ENCODE data around the gene OBSCN. TPM values are rescaled to one million over a fixed set of nuclear protein-coding genes. Genes with fewer than 3 reads are reported as not detected.

OBSCN gene
- total and polyA plus RNA-seq, 2 of the 13 experiments (the other 11 are each of a cell fraction or from before 2014, with no cell fraction given): 0.20 TPM

DNA sequence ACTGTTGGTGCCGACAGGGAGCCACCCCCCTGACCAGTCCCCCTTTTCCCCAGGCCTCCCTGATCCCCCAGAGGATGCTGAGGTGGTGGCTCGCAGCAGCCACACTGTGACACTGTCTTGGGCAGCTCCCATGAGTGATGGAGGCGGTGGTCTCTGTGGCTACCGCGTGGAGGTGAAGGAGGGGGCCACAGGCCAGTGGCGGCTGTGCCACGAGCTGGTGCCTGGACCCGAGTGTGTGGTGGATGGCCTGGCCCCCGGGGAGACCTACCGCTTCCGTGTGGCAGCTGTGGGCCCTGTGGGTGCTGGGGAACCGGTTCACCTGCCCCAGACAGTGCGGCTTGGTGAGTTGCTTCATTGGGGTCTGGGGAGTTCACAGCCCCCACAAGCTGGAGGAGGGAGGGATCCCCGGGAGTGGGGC, 109.6 kb downstream of the OBSCN start:
- Histone ChIP-seq H3K79me2 (ENCODE audit: insufficient read depth, low read length) (no peaks in the 10 kb centered on the region), H4K20me1 (ENCODE audit: insufficient read depth, low read length) (no peaks in the 10 kb centered on the region)
- CTCF ChIA-PET (ENCODE audit: low intra/inter-chr PET ratio, low total read pairs): no interaction called here
- TF ChIP-seq, protein P1, sequence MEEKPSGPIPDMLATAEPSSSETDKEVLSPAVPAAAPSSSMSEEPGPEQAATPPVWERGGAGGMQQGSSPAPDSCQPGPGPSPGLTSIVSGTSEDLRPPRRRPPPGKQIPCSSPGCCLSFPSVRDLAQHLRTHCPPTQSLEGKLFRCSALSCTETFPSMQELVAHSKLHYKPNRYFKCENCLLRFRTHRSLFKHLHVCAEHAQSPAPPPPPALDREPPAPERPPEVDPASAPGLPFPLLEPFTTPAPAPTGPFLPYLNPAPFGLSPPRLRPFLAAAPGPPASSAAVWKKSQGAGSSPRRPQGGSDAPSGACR (CRISPR knock-in tag; IDR thresholded peaks at IDR 0.05): no peak
- TF ChIP-seq ZBTB8A (CRISPR knock-in tag; IDR thresholded peaks at IDR 0.05; ENCODE audit: borderline replicate concordance, low read depth): no peak
- no peak for TF ChIP-seq ZNF34 (CRISPR knock-in tag; IDR thresholded peaks at IDR 0.05; ENCODE audit: borderline replicate concordance)
- TF ChIP-seq, protein P2, sequence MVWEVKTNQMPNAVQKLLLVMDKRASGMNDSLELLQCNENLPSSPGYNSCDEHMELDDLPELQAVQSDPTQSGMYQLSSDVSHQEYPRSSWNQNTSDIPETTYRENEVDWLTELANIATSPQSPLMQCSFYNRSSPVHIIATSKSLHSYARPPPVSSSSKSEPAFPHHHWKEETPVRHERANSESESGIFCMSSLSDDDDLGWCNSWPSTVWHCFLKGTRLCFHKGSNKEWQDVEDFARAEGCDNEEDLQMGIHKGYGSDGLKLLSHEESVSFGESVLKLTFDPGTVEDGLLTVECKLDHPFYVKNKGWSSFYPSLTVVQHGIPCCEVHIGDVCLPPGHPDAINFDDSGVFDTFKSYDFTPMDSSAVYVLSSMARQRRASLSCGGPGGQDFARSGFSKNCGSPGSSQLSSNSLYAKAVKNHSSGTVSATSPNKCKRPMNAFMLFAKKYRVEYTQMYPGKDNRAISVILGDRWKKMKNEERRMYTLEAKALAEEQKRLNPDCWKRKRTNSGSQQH (CRISPR knock-in tag; IDR thresholded peaks at IDR 0.05; ENCODE audit: low read depth): no peak
- no peak for TF ChIP-seq ZKSCAN5 (CRISPR knock-in tag; IDR thresholded peaks at IDR 0.05)
- TF ChIP-seq ETV5 (CRISPR knock-in tag; IDR thresholded peaks at IDR 0.05; ENCODE audit: borderline replicate concordance): no peak
- no peak for TF ChIP-seq ZFP62 (CRISPR knock-in tag; IDR thresholded peaks at IDR 0.05)
- TF ChIP-seq ZNF775 (CRISPR knock-in tag; IDR thresholded peaks at IDR 0.05; ENCODE audit: borderline replicate concordance): no peak
- TF ChIP-seq, protein P3, sequence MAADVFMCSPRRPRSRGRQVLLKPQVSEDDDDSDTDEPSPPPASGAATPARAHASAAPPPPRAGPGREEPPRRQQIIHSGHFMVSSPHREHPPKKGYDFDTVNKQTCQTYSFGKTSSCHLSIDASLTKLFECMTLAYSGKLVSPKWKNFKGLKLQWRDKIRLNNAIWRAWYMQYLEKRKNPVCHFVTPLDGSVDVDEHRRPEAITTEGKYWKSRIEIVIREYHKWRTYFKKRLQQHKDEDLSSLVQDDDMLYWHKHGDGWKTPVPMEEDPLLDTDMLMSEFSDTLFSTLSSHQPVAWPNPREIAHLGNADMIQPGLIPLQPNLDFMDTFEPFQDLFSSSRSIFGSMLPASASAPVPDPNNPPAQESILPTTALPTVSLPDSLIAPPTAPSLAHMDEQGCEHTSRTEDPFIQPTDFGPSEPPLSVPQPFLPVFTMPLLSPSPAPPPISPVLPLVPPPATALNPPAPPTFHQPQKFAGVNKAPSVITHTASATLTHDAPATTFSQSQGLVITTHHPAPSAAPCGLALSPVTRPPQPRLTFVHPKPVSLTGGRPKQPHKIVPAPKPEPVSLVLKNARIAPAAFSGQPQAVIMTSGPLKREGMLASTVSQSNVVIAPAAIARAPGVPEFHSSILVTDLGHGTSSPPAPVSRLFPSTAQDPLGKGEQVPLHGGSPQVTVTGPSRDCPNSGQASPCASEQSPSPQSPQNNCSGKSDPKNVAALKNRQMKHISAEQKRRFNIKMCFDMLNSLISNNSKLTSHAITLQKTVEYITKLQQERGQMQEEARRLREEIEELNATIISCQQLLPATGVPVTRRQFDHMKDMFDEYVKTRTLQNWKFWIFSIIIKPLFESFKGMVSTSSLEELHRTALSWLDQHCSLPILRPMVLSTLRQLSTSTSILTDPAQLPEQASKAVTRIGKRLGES (CRISPR knock-in tag; IDR thresholded peaks at IDR 0.05; ENCODE audit: borderline replicate concordance): no peak
- TF ChIP-seq ZSCAN29 (CRISPR knock-in tag; conservative IDR thresholded peaks at IDR 0.05): no peak
- TF ChIP-seq GRHL1 (CRISPR knock-in tag; conservative IDR thresholded peaks at IDR 0.05): no peak
- TF ChIP-seq HNF4A (CRISPR knock-in tag; IDR thresholded peaks at IDR 0.05): no peak
- TF ChIP-seq SATB2 (CRISPR knock-in tag; IDR thresholded peaks at IDR 0.05): no peak
- TF ChIP-seq GTF2F1 (IDR thresholded peaks at IDR 0.05; ENCODE audit: low read length): no peak
- no peak for TF ChIP-seq ZNF562 (CRISPR knock-in tag; IDR thresholded peaks at IDR 0.05; ENCODE audit: borderline replicate concordance)

More for the DNA sequence above, 109.6 kb downstream of the OBSCN start:
- Histone ChIP-seq H3K27ac (ENCODE audit: extremely low read length, insufficient read depth, low read length) (no peak overlapping the region), H3K4me2 (ENCODE audit: low read depth, low read length) (no peak overlapping the region), H3K4me3 (replicated peaks in 1 of 3; ENCODE audit: insufficient read depth in 1 of 3, low read depth in 2 of 3, low read length in 3 of 3) (no peak overlapping the region), H3K4me1 (ENCODE audit: insufficient read depth, low read length) (no peaks in the 10 kb centered on the region), H3K36me3 (replicated peaks in 1 of 2; ENCODE audit: control insufficient read depth in 1 of 2, insufficient read depth in 2 of 2, low read length in 2 of 2) (no peaks in the 10 kb centered on the region), H3K9me3 (ENCODE audit: low read length) (peaks cover 12% of the 10 kb centered on the region), H3K9ac (ENCODE audit: insufficient read depth, low read depth, low read length) (no peak overlapping the region), H3K27me3 (ENCODE audit: control insufficient read depth in 1 of 2, insufficient read depth in 2 of 2, low read length in 2 of 2) (no peaks in the 10 kb centered on the region; a peak in 1 of 5 replicates), H2AFZ (ENCODE audit: low read length) (no peak overlapping the region)
- intact Hi-C loops (cut with micrococcal nuclease; ENCODE audit: unreplicated experiment) (no loop called here), in situ Hi-C loops (cut with HindIII; ENCODE audit: extremely low pct_ligation_motif_present, low pct_unique_long_range_greater_than_20kb) (no loop called here)
- no peak for ATAC-seq
- 27% methylated on average over 8 of the region's 14 CpGs for WGBS (ENCODE audit: low lambda C conversion rate)
- FAIRE-seq: no peak
- no peak for DNase-seq (ENCODE audit: low spot score)
- no TSS peak for BruUV-seq (replicated peaks)
- POLR2A ChIA-PET: no interaction called here
